ENCODE data around the gene FN3KRP. TPM values are rescaled to one million over a fixed set of nuclear protein-coding genes. Genes with fewer than 3 reads are reported as not detected.
"Not testable (repeated sequence)": the region's sequence is repeated elsewhere in the genome, so short reads cannot be mapped to it uniquely, and the experiment has no call there.

Gene FN3KRP
- total RNA-seq, 1 experiment from 2014 or later: 30.2 TPM

GRCh38 chr17:82743344-82744219 is 27.1 kb downstream of the FN3KRP start:
- no peak for DNase-seq (ENCODE audit: low read depth)

GRCh38 chr17:82744736-82745135 is 28.2 kb downstream of the FN3KRP start:
- not testable (repeated sequence) for DNase-seq (ENCODE audit: low read depth)

GRCh38 chr17:82745524-82745923 is 29.0 kb downstream of the FN3KRP start:
- no peak for DNase-seq (ENCODE audit: low read depth)

- no peak for DNase-seq (ENCODE audit: low read depth)
Measured at GRCh38 chr17:82748756-82749155, 32.2 kb downstream of the FN3KRP start.

GRCh38 chr17:82750241-82750908 is 33.9 kb downstream of the FN3KRP start:
- no peak for DNase-seq (ENCODE audit: low read depth)

GRCh38 chr17:82751171-82751570 is 34.7 kb downstream of the FN3KRP start:
- DNase-seq (ENCODE audit: low read depth): no peak

GRCh38 chr17:82751571-82752370 is 35.3 kb downstream of the FN3KRP start, which contains the start of gene TBCD:
Gene TBCD (plus strand): TSS chr17:82752065. CDS start chr17:82752194, 129 bp downstream.
- DNase-seq (ENCODE audit: low read depth): peak; percentile 92

GRCh38 chr17:82752371-82753200 is 36.1 kb downstream of the FN3KRP start:
- DNase-seq (ENCODE audit: low read depth): no peak

GRCh38 chr17:82753201-82753464 is 36.6 kb downstream of the FN3KRP start:
- DNase-seq (ENCODE audit: low read depth): no peak

- no peak for DNase-seq (ENCODE audit: low read depth)
Measured at GRCh38 chr17:82754297-82755208, 38.0 kb downstream of the FN3KRP start.

GRCh38 chr17:82756166-82756565 is 39.7 kb downstream of the FN3KRP start:
- DNase-seq (ENCODE audit: low read depth): no peak

- no peak for DNase-seq (ENCODE audit: low read depth)
Measured at GRCh38 chr17:82765371-82765770, 48.9 kb downstream of the FN3KRP start.

- DNase-seq (ENCODE audit: low read depth): peak; percentile 34
Measured at GRCh38 chr17:82767041-82767754, 50.7 kb downstream of the FN3KRP start.

- DNase-seq (ENCODE audit: low read depth): no peak
Measured at GRCh38 chr17:82769041-82769440, 52.5 kb downstream of the FN3KRP start.

- DNase-seq (ENCODE audit: low read depth): no peak
Measured at GRCh38 chr17:82772026-82772425, 55.5 kb downstream of the FN3KRP start.

- not testable (repeated sequence) for DNase-seq (ENCODE audit: low read depth)
Measured at GRCh38 chr17:82774456-82774855, 58.0 kb downstream of the FN3KRP start.

GRCh38 chr17:82775001-82775823 is 58.7 kb downstream of the FN3KRP start:
- peak; percentile 65 for DNase-seq (ENCODE audit: low read depth)

- no peak for DNase-seq (ENCODE audit: low read depth)
Measured at GRCh38 chr17:82776454-82776853, 59.9 kb downstream of the FN3KRP start.
